OCI-LY3 (cell line): ENCODE measurements around the gene WSCD2.

ENCODE experiments used
- CTCF ChIP-seq: fragments of 200-600, 300-600 bp; sonication (generic); IDR thresholded peaks from 2 replicates; pipeline ENCODE4 v1.5.1; 2014; ENCODE audit warnings: antibody characterized with exemption, low read length, low read depth
- EZH2phosphoT487 ChIP-seq: fragments of 200-600 bp; shearing (Covaris generic); IDR thresholded peaks from 2 replicates; pipeline ENCODE4 v1.6.1; 2018; ENCODE audit warnings: antibody characterized with exemption, mixed run types, low read depth

DNA sequence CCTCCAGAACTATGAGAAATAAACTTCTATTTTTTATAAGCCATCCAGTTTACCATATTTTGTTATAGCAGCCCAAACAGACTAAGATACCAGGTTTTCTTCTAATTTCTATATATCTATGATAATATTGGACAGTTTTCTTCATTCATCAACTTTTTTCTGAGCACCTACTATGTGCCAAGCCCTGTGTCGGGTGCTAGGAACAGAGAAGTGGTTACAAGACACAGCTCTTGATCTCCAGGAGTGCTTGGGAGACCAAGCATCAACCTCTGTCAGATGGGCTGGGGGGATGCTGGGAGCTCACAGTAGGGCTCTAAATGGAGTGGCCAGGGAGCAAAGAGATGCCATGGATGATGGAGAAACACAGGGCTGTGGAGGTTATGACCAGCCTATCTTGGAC lies 2.9 kb upstream of the WSCD2 start:
- TF ChIP-seq CTCF: no peak
- no peak for TF ChIP-seq EZH2phosphoT487
